ENCODE measurements around the gene MSMB. TPM values are rescaled to one million over a fixed set of nuclear protein-coding genes. Genes with fewer than 3 reads are reported as not detected.
A peak's percentile ranks its signal among the peaks of the same experiment; 100 is the strongest.

MSMB gene
- total and polyA plus RNA-seq, 9 of the 15 experiments (the other 6 are each of a cell fraction or from before 2014, with no cell fraction given): 0.21 to 0.60 TPM; not detected in 7

- Histone ChIP-seq H3K4me2 (ENCODE audit: insufficient read depth, low read length) (no peak overlapping the region), H3K27ac (ENCODE audit: extremely low read depth, low read depth, low read length) (peak overlapping the region; percentile 11; the same call in 1 of the 3 replicates), H4K20me1 (replicated peaks; ENCODE audit: control insufficient read depth, insufficient read depth, low read length) (no peaks in the 10 kb centered on the region), H3K79me2 (ENCODE audit: control insufficient read depth, insufficient read depth, low read length) (peaks cover 34% of the 10 kb centered on the region), H3K4me3 (no peak overlapping the region), H3K9ac (ENCODE audit: insufficient read depth in 1 of 2, low read depth in 2 of 2, low read length in 2 of 2) (no peak overlapping the region), H3K9me3 (replicated peaks; ENCODE audit: control insufficient read depth, insufficient read depth, low read depth, low read length) (0 out of 2 replicates have a peak, but pooled peaks cover 2% of the 10 kb centered on the region), H2AFZ (ENCODE audit: low read depth, low read length) (no peak overlapping the region), H3K27me3 (ENCODE audit: control insufficient read depth in 2 of 2, insufficient read depth in 2 of 2, low read length in 2 of 2) (no peaks in the 10 kb centered on the region), H3K9me1 (ENCODE audit: control insufficient read depth, insufficient read depth, low read length) (no peaks in the 10 kb centered on the region), H3K4me1 (replicated peaks in 1 of 2; ENCODE audit: control insufficient read depth in 2 of 2, insufficient read depth in 2 of 2, low read length in 2 of 2) (peaks cover 12 to 31% of the 10 kb centered on the region in 2 experiments; a peak in 4 of 5 replicates), H3K36me3 (ENCODE audit: control insufficient read depth, insufficient read depth, low read length) (peaks cover 69% of the 10 kb centered on the region)
- ATAC-seq: no peak
- 78% methylated on average over 4 of the region's 4 CpGs for WGBS (ENCODE audit: insufficient coverage, low coverage, missing lambda C conversion rate)
- FAIRE-seq: no peak
- in situ Hi-C loops (cut with MboI) (loop anchor here (5.0 kb wide), 1 partner anchor 130 kb away; no protein-coding TSS in a partner anchor), intact Hi-C loops (cut with micrococcal nuclease) (no loop called here)
- ChIA-PET POLR2A (interaction anchor here (0.9 kb wide), 1 partner anchor 65 kb away, joined by 3 read pairs; no protein-coding TSS in a partner anchor), CTCF (ENCODE audit: low intra/inter-chr PET ratio) (no interaction called here)
- TF ChIP-seq ZNF740 (CRISPR knock-in tag; IDR thresholded peaks at IDR 0.05): no peak
- TF ChIP-seq ZNF740 (tag; IDR thresholded peaks at IDR 0.05): no peak
- TF ChIP-seq ZNF121 (CRISPR knock-in tag; conservative IDR thresholded peaks at IDR 0.05): peak; percentile 9; the same call in 1 of the 2 replicates
- TF ChIP-seq BRF1 (IDR thresholded peaks at IDR 0.05; ENCODE audit: borderline replicate concordance, extremely low read depth, insufficient read length): no peak
- 0 out of 2 replicates have a peak, but pooled peaks have one; percentile 19 for TF ChIP-seq ZBTB40 (IDR thresholded peaks at IDR 0.05)
- no peak for TF ChIP-seq ZBTB40 (CRISPR knock-in tag; IDR thresholded peaks at IDR 0.05)
- BruUV-seq (replicated peaks): no TSS peak
- DNase-seq (ENCODE audit: extremely low read depth in 1 of 4, low spot score in 3 of 4): no peak
These were observed 48.5 kb downstream of the MSMB start for GRCh38 chr10:45997557-45997956.
